Measurements from ENCODE around the gene NDST1.
"Not testable (repeated sequence)": the region's sequence is repeated elsewhere in the genome, so short reads cannot be mapped to it uniquely, and the experiment has no call there.

- TF ChIP-seq, protein P1, sequence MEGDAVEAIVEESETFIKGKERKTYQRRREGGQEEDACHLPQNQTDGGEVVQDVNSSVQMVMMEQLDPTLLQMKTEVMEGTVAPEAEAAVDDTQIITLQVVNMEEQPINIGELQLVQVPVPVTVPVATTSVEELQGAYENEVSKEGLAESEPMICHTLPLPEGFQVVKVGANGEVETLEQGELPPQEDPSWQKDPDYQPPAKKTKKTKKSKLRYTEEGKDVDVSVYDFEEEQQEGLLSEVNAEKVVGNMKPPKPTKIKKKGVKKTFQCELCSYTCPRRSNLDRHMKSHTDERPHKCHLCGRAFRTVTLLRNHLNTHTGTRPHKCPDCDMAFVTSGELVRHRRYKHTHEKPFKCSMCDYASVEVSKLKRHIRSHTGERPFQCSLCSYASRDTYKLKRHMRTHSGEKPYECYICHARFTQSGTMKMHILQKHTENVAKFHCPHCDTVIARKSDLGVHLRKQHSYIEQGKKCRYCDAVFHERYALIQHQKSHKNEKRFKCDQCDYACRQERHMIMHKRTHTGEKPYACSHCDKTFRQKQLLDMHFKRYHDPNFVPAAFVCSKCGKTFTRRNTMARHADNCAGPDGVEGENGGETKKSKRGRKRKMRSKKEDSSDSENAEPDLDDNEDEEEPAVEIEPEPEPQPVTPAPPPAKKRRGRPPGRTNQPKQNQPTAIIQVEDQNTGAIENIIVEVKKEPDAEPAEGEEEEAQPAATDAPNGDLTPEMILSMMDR (IDR thresholded peaks at IDR 0.05; ENCODE audit: borderline replicate concordance, extremely low read depth, low read length, poor library complexity, severe bottlenecking): not testable (repeated sequence)
- TF ChIP-seq EZH2 (IDR thresholded peaks at IDR 0.05; ENCODE audit: borderline replicate concordance, low read depth, low read length, severe bottlenecking): not testable (repeated sequence)
These were observed 31.4 kb upstream of the NDST1 start for GRCh38 chr5:150476568-150476967.
